Caco-2 (cell line): ENCODE results near the gene REX1BD. TPM values are rescaled to one million over a fixed set of nuclear protein-coding genes. Genes with fewer than 3 reads are reported as not detected.

Source experiments
- BruUV-seq: library from RNA; stranded (reverse); fragments of 400-500 nt; replicated peaks from 2 replicates; lab custom pipeline; 2021; lab: Mats Ljungman, UMichigan
- CTCF ChIA-PET: fragments of 300-600 bp; sonication (Branson Sonifier 250); formaldehyde crosslinking; loops from one replicate; lab custom pipeline; 2022; ENCODE audit warnings: antibody characterized with exemption; lab: Charles Lee
- POLR2A ChIA-PET: fragments of 300-600 bp; sonication (Branson Sonifier 250); formaldehyde crosslinking; loops from one replicate; lab custom pipeline; 2022; ENCODE audit warnings: antibody characterized with exemption; lab: Charles Lee
- DNase-seq, 2 experiments: peaks; one replicate each; pipeline versions ENCODE4 v3.0.0 to v3.0.0-alpha.2; 2020 to 2022
- H3K27me3 ChIP-seq: replicated peaks from 2 replicates; pipeline ENCODE4 v1.6.0; 2011; ENCODE audit warnings: low read length; ENCODE audit not compliant: control insufficient read depth, insufficient read depth
- H3K36me3 ChIP-seq: 2 replicates; pipeline ENCODE4 v1.5.1; 2011; ENCODE audit warnings: low read length; ENCODE audit not compliant: control insufficient read depth, insufficient read depth
- H3K4me1 ChIP-seq: fragments of 250-450 bp; sonication (Bioruptor Pico); 2 replicates; pipeline ENCODE4 v1.5.1; 2020; ENCODE audit warnings: mild to moderate bottlenecking
- H3K4me3 ChIP-seq: 2 replicates; pipeline ENCODE4 v1.5.1; 2011; ENCODE audit warnings: low read depth, mild to moderate bottlenecking, control low read depth, low read length
- H3K9me3 ChIP-seq: fragments of 250-450 bp; sonication (Bioruptor Pico); 2 replicates; pipeline ENCODE4 v1.5.1; 2020; ENCODE audit warnings: mild to moderate bottlenecking, moderate library complexity
- H3K27ac Mint-ChIP-seq: one replicate; pipeline ENCODE4 v1.8.0; 2022; ENCODE audit warnings: mixed read lengths; ENCODE audit not compliant: unreplicated experiment
- H3K27me3 Mint-ChIP-seq: one replicate; pipeline ENCODE4 v1.8.0; 2022; ENCODE audit warnings: mixed read lengths; ENCODE audit not compliant: insufficient read depth, unreplicated experiment
- H3K36me3 Mint-ChIP-seq: one replicate; pipeline ENCODE4 v1.8.0; 2022; ENCODE audit warnings: mild to moderate bottlenecking, mixed read lengths; ENCODE audit not compliant: insufficient read depth, unreplicated experiment
- H3K4me1 Mint-ChIP-seq: one replicate; pipeline ENCODE4 v1.8.0; 2022; ENCODE audit warnings: low read depth, mixed read lengths; ENCODE audit not compliant: unreplicated experiment
- H3K4me3 Mint-ChIP-seq: one replicate; pipeline ENCODE4 v1.8.0; 2022; ENCODE audit warnings: mild to moderate bottlenecking, moderate library complexity, mixed read lengths; ENCODE audit not compliant: unreplicated experiment
- H3K9me3 Mint-ChIP-seq: one replicate; pipeline ENCODE4 v1.8.0; 2022; ENCODE audit warnings: mixed read lengths; ENCODE audit not compliant: unreplicated experiment
- CTCF ChIP-seq, 2 experiments: fragments of 200-600 bp in 1 of 2; IDR thresholded peaks; 1 replicate in 1 of 2; 2 replicates in 1 of 2; pipeline versions ENCODE4 v1.5.1 to v1.8.0; 2011 to 2022; ENCODE audit warnings: antibody characterized with exemption in 1 of 2, control low read depth in 1 of 2, inconsistent platforms in 1 of 2, low read depth in 1 of 2, low read length in 1 of 2, mild to moderate bottlenecking in 1 of 2, moderate library complexity in 1 of 2; ENCODE audit not compliant: insufficient read depth in 1 of 2, severe bottlenecking in 1 of 2, unreplicated experiment in 1 of 2
- intact Hi-C: fragments of 100-400 bp; cut with micrococcal nuclease; formaldehyde crosslinking; loops from one replicate; pipeline ENCODE4 v1.10.0; 2022; ENCODE audit not compliant: unreplicated experiment
- total RNA-seq: library from RNA; stranded (reverse); gene quantifications from 2 replicates; pipeline ENCODE4 v1.2.3, GENCODE V29; 2022

Gene REX1BD
- total RNA-seq, 1 experiment from 2014 or later: 48.3 TPM

- no peaks in the 10 kb centered on the region for H3K9me3 Mint-ChIP-seq
- H3K27ac Mint-ChIP-seq: no peak overlapping the region
- Histone ChIP-seq H3K4me1 (peaks cover 35% of the 10 kb centered on the region), H3K9me3 (no peaks in the 10 kb centered on the region), H3K36me3 (no peaks in the 10 kb centered on the region), H3K27me3 (peaks cover 17% of the 10 kb centered on the region), H3K4me3 (peak overlapping the region; percentile 23)
- H3K4me3 Mint-ChIP-seq: peak overlapping the region; percentile 66
- H3K36me3 Mint-ChIP-seq: no peaks in the 10 kb centered on the region
- peaks cover 19% of the 10 kb centered on the region for H3K4me1 Mint-ChIP-seq
- DNase-seq: no peak
- intact Hi-C loops: no loop called here
- H3K27me3 Mint-ChIP-seq: peaks cover 32% of the 10 kb centered on the region
- TF ChIP-seq CTCF (IDR thresholded peaks at IDR 0.05; ENCODE audit: insufficient read depth in 1 of 2, low read depth in 1 of 2, low read length in 1 of 2, severe bottlenecking in 1 of 2, unreplicated experiment in 1 of 2): no peak
- CTCF ChIA-PET: interaction anchor here (0.7 kb wide), 1 partner anchor 10 kb away, joined by 3 read pairs; no protein-coding TSS in a partner anchor
- POLR2A ChIA-PET: no interaction called here
- BruUV-seq: no TSS peak
These were observed 18.9 kb downstream of the REX1BD start for GRCh38 chr19:18607226-18608101.

- Mint-ChIP-seq H3K27ac (no peak overlapping the region), H3K4me3 (peak overlapping the region; percentile 66), H3K4me1 (peaks cover 16% of the 10 kb centered on the region), H3K9me3 (no peaks in the 10 kb centered on the region), H3K36me3 (no peaks in the 10 kb centered on the region), H3K27me3 (peaks cover 29% of the 10 kb centered on the region)
- H3K36me3 ChIP-seq: no peaks in the 10 kb centered on the region
- BruUV-seq: no TSS peak
- H3K4me1 ChIP-seq: peaks cover 36% of the 10 kb centered on the region
- intact Hi-C loops: no loop called here
- H3K9me3 ChIP-seq: no peaks in the 10 kb centered on the region
- no peak for TF ChIP-seq CTCF (IDR thresholded peaks at IDR 0.05; ENCODE audit: insufficient read depth in 1 of 2, low read depth in 1 of 2, low read length in 1 of 2, severe bottlenecking in 1 of 2, unreplicated experiment in 1 of 2)
- no peak overlapping the region for H3K4me3 ChIP-seq
- no peak for DNase-seq
- peaks cover 17% of the 10 kb centered on the region for H3K27me3 ChIP-seq
- ChIA-PET POLR2A (no interaction called here), CTCF (no interaction called here)
These were observed 19.7 kb downstream of the REX1BD start for GRCh38 chr19:18608102-18608804.

GRCh38 chr19:18608805-18609716 is 20.5 kb downstream of the REX1BD start:
- no peak for TF ChIP-seq CTCF (IDR thresholded peaks at IDR 0.05; ENCODE audit: insufficient read depth in 1 of 2, low read depth in 1 of 2, low read length in 1 of 2, severe bottlenecking in 1 of 2, unreplicated experiment in 1 of 2)
- H3K4me1 ChIP-seq: peaks cover 36% of the 10 kb centered on the region
- Mint-ChIP-seq H3K36me3 (no peaks in the 10 kb centered on the region), H3K4me1 (peaks cover 13% of the 10 kb centered on the region), H3K9me3 (no peaks in the 10 kb centered on the region), H3K27ac (no peak overlapping the region), H3K4me3 (peak overlapping the region; percentile 1), H3K27me3 (peaks cover 34% of the 10 kb centered on the region)
- POLR2A ChIA-PET: no interaction called here
- H3K9me3 ChIP-seq: no peaks in the 10 kb centered on the region
- H3K27me3 ChIP-seq: peaks cover 17% of the 10 kb centered on the region
- DNase-seq: no peak
- intact Hi-C loops: no loop called here
- no TSS peak for BruUV-seq
- H3K36me3 ChIP-seq: no peaks in the 10 kb centered on the region
- CTCF ChIA-PET: no interaction called here
- H3K4me3 ChIP-seq: no peak overlapping the region
